HCT116 (cell line): ENCODE data around the gene OR10T2. TPM values are rescaled to one million over a fixed set of nuclear protein-coding genes. Genes with fewer than 3 reads are reported as not detected.

Experiments used
- ATAC-seq: fragments of 200-7000 bp; cut with Tn5 transposase; 2 replicates; pipeline ENCODE4 v1.9.1; 2020; ENCODE audit warnings: mild to moderate bottlenecking, moderate library complexity
- BruUV-seq: library from RNA; stranded (reverse); fragments of 400-500 nt; replicated peaks from 2 replicates; lab custom pipeline; 2021; lab: Mats Ljungman, UMichigan
- CTCF ChIA-PET: fragments of 300-600 bp; sonication (Branson Sonifier 250); formaldehyde crosslinking; loops from one replicate; lab custom pipeline; 2021; ENCODE audit warnings: antibody characterized with exemption; lab: Charles Lee
- POLR2A ChIA-PET: fragments of 300-600, 350-600 bp; sonication (Branson Sonifier 250); formaldehyde crosslinking; loops from one replicate; lab custom pipeline; 2021; ENCODE audit warnings: antibody characterized with exemption; lab: Charles Lee
- RAD21 ChIA-PET, 2 experiments: fragments of 300-600 bp; sonication (Branson Sonifier 250); formaldehyde crosslinking; loops; one replicate each; lab custom pipeline; 2023; ENCODE audit warnings: low total read pairs in 2 of 2; ENCODE audit not compliant: uncharacterized antibody in 2 of 2, unreplicated experiment in 2 of 2, low non-redundant PET in 1 of 2; lab: Charles Lee
- DNase-seq: peaks from one replicate; pipeline ENCODE4 v3.0.0-alpha.2; 2010; ENCODE audit warnings: low read depth, low spot score
- H2AFZ ChIP-seq: fragments of 200-600 bp; shearing (Covaris generic), sonication (generic); 2 replicates; pipeline ENCODE4 v1.6.1; 2017; ENCODE audit warnings: low read depth, mixed run types, mixed read lengths, antibody characterized with exemption, low read length; ENCODE audit not compliant: poor library complexity, severe bottlenecking
- H3K27ac ChIP-seq: 2 replicates; pipeline ENCODE4 v1.5.1; 2012; ENCODE audit warnings: low read depth, low read length
- H3K27me3 ChIP-seq: fragments of 200-600 bp; sonication (generic); 2 replicates; pipeline ENCODE4 v1.6.1; 2016; ENCODE audit warnings: mixed run types, low read length, mixed read lengths; ENCODE audit not compliant: insufficient read depth
- H3K36me3 ChIP-seq, 2 experiments: fragments of 200-500 bp in 1 of 2; fragments of 200-600 bp in 1 of 2; sonication (Bioruptor generic) in 1 of 2; sonication (generic) in 1 of 2; 2 replicates each; pipeline versions ENCODE4 v1.5.1 to v1.6.1; 2014 to 2016; ENCODE audit warnings: low read length in 2 of 2, inconsistent platforms in 1 of 2, mixed read lengths in 1 of 2, mixed run types in 1 of 2; ENCODE audit not compliant: insufficient read depth in 2 of 2, control insufficient read depth in 1 of 2
- H3K4me1 ChIP-seq, 2 experiments: fragments of 200-600 bp in 1 of 2; sonication (generic) in 1 of 2; 2 replicates each; pipeline versions ENCODE4 v1.5.1 to v1.6.1; 2012 to 2017; ENCODE audit warnings: low read length in 2 of 2, inconsistent platforms in 1 of 2, mild to moderate bottlenecking in 1 of 2, mixed read lengths in 1 of 2, mixed run types in 1 of 2, moderate library complexity in 1 of 2; ENCODE audit not compliant: insufficient read depth in 2 of 2, control insufficient read depth in 1 of 2
- H3K4me2 ChIP-seq: fragments of 200-600 bp; sonication (generic); 2 replicates; pipeline ENCODE4 v1.6.1; 2017; ENCODE audit warnings: mixed run types, low read length, mixed read lengths
- H3K4me3 ChIP-seq, 2 experiments: fragments of 200-600 bp in 1 of 2; sonication (generic) in 1 of 2; replicated peaks in 1 of 2; 2 replicates each; pipeline ENCODE4 v1.5.1; 2011 to 2016; ENCODE audit warnings: low read length in 2 of 2, control low read depth in 1 of 2, low read depth in 1 of 2, mild to moderate bottlenecking in 1 of 2, mixed read lengths in 1 of 2, mixed run types in 1 of 2
- H3K79me2 ChIP-seq: fragments of 200-600 bp; sonication (generic); 2 replicates; pipeline ENCODE4 v1.6.1; 2017; ENCODE audit warnings: mild to moderate bottlenecking, mixed run types, low read length, moderate library complexity, mixed read lengths; ENCODE audit not compliant: insufficient read depth
- H3K9ac ChIP-seq: fragments of 200-600 bp; sonication (generic); 2 replicates; pipeline ENCODE4 v1.6.1; 2016; ENCODE audit warnings: low read length, mixed read lengths
- H3K9me2 ChIP-seq: fragments of 200-600 bp; sonication (generic), shearing (Covaris generic); 2 replicates; pipeline ENCODE4 v1.6.1; 2017; ENCODE audit warnings: mixed run types, mild to moderate bottlenecking, moderate library complexity; ENCODE audit not compliant: insufficient read depth
- H3K9me3 ChIP-seq, 2 experiments: fragments of 200-500 bp in 1 of 2; fragments of 200-600 bp in 1 of 2; sonication (Bioruptor generic) in 1 of 2; sonication (generic) in 1 of 2; 2 replicates each; pipeline ENCODE4 v1.6.1; 2014 to 2017; ENCODE audit warnings: low read length in 2 of 2, mixed read lengths in 2 of 2, inconsistent platforms in 1 of 2, low read depth in 1 of 2, mild to moderate bottlenecking in 1 of 2, mixed run types in 1 of 2, moderate library complexity in 1 of 2; ENCODE audit not compliant: control insufficient read depth in 1 of 2, insufficient read depth in 1 of 2
- H4K20me1 ChIP-seq: fragments of 200-600 bp; sonication (generic), shearing (Covaris generic); 2 replicates; pipeline ENCODE4 v1.6.1; 2017; ENCODE audit warnings: mixed run types, mild to moderate bottlenecking, moderate library complexity; ENCODE audit not compliant: insufficient read depth
- CEBPB ChIP-seq: IDR thresholded peaks from 2 replicates; pipeline ENCODE4 v1.6.1; 2012; ENCODE audit warnings: low read depth
- ELF1 ChIP-seq: IDR thresholded peaks from 2 replicates; pipeline ENCODE4 v1.6.1; 2012; ENCODE audit warnings: low read depth, borderline replicate concordance
- EZH2phosphoT487 ChIP-seq: fragments of 200-600 bp; IDR thresholded peaks from 2 replicates; pipeline ENCODE4 v1.6.1; 2018; ENCODE audit warnings: antibody characterized with exemption, borderline replicate concordance
- JUND ChIP-seq: IDR thresholded peaks from 2 replicates; pipeline ENCODE4 v1.6.1; 2012
- RAD21 ChIP-seq: IDR thresholded peaks from 2 replicates; pipeline ENCODE4 v1.6.1; 2012; ENCODE audit warnings: low read depth, mild to moderate bottlenecking
- SIN3A ChIP-seq: IDR thresholded peaks from 2 replicates; pipeline ENCODE4 v1.6.1; 2012; ENCODE audit warnings: low read depth
- SP1 ChIP-seq: IDR thresholded peaks from 2 replicates; pipeline ENCODE4 v1.6.1; 2012; ENCODE audit warnings: low read depth
- SRF ChIP-seq: IDR thresholded peaks from 2 replicates; pipeline ENCODE4 v1.6.1; 2012; ENCODE audit warnings: low read depth
- YY1 ChIP-seq: IDR thresholded peaks from 2 replicates; pipeline ENCODE4 v1.6.1; 2011; ENCODE audit warnings: low read length, low read depth, moderate library complexity, mild to moderate bottlenecking; ENCODE audit not compliant: insufficient replicate concordance; ENCODE audit errors: extremely low read depth
- intact Hi-C: fragments of 100-400 bp; cut with micrococcal nuclease; formaldehyde crosslinking; loops from 2 replicates; pipeline ENCODE4 v1.10.0; 2022
- total RNA-seq: library from RNA; stranded (reverse); gene quantifications from one replicate; pipeline ENCODE4 v1.2.1, GENCODE V29; 2021; ENCODE audit not compliant: unreplicated experiment
- TF ChIP-seq, protein P1 (sequence below): IDR thresholded peaks from 2 replicates; pipeline ENCODE4 v1.6.1; 2011; ENCODE audit warnings: mild to moderate bottlenecking, low read length, moderate library complexity; ENCODE audit not compliant: insufficient replicate concordance; ENCODE audit errors: extremely low read depth
- TF ChIP-seq, protein P2 (sequence below), 3 experiments: fragments of 200-600 bp in 1 of 3; sonication (generic) in 1 of 3; IDR thresholded peaks in 2 of 3; conservative IDR thresholded peaks in 1 of 3; 2 replicates each; pipeline ENCODE4 v1.5.1; 2012 to 2017; ENCODE audit warnings: low read depth in 2 of 3, low read length in 2 of 3, antibody characterized with exemption in 1 of 3, borderline replicate concordance in 1 of 3, control low read depth in 1 of 3, mild to moderate bottlenecking in 1 of 3, mixed read lengths in 1 of 3, mixed run types in 1 of 3, moderate library complexity in 1 of 3; ENCODE audit not compliant: insufficient read depth in 1 of 3
- TF ChIP-seq, protein P3 (sequence below): IDR thresholded peaks from 2 replicates; pipeline ENCODE4 v1.6.1; 2012; ENCODE audit warnings: low read depth
- TF ChIP-seq, protein P4 (sequence below): IDR thresholded peaks from 2 replicates; pipeline ENCODE4 v1.6.1; 2012

OR10T2 gene
- total RNA-seq, 1 experiment from 2014 or later: not detected

DNA sequence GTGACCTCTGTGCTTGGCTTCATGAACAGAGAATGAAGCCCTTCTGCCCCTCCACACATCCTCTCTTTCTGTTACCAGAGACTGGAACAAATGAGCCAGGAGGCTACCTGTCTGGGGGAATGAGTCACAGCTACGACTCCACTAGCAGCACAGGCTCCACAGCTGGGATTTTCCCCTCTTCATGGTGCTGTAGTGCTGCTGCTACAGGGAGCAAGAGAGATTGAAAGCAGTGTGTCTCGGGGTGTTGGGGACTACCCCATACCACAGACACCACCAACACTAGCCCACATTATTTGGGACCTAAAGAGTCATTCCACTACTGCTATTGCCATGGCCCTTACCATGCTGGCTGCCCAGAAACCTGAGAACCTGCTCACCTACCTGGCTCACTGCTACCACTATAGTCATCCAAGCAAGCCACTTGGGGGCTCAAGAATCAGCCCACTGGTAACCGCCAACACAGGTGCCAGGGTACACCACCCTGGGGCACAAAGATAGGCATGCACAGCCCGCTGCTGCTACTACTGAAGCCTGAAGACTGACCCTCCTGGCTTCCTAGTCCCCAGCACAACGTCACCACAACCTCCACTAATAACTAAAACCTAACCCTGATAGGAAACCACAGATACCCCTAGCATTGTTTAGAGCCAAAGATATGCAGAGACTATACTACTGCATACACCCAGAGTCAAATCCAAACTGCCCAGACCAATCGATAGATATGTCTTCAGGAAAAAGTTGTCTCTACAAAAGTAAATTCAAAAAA lies 27.9 kb downstream of the OR10T2 start:
- H3K9ac ChIP-seq: no peak overlapping the region
- ATAC-seq (no peak), DNase-seq (no peak)

DNA sequence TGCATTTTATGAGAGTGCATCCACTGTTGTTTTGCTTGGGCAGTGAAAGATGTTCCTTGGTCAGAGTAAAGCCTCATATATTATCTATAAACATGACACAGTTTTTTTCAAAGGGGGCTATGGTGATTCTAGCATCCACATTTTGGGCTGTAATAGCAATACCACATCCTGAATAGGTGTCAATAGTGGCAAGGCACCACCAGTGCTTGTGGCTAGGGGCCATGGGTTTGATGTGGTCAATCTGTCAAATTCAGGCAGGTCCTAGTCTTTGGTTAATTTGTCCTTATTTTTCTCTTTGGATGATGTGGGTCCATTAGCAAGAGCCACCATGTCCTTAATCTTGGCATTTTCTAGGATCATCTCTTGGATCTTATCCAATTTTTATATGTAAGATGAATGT lies 32.5 kb downstream of the OR10T2 start:
- Histone ChIP-seq H3K27me3 (no peaks in the 10 kb centered on the region), H3K27ac (no peak overlapping the region), H3K4me3 (no peak overlapping the region), H3K9ac (no peak overlapping the region), H2AFZ (no peak overlapping the region), H3K4me1 (no peaks in the 10 kb centered on the region), H3K9me2 (no peaks in the 10 kb centered on the region), H3K4me2 (no peak overlapping the region), H3K9me3 (no peaks in the 10 kb centered on the region), H3K36me3 (no peaks in the 10 kb centered on the region), H3K79me2 (no peaks in the 10 kb centered on the region), H4K20me1 (no peaks in the 10 kb centered on the region)
- ChIA-PET POLR2A (no interaction called here), CTCF (no interaction called here), RAD21 (no interaction called here)
- DNase-seq (no peak), ATAC-seq (no peak)
- no TSS peak for BruUV-seq
- intact Hi-C loops: no loop called here
- no peak for TF ChIP-seq ELF1
- TF ChIP-seq, protein P1, sequence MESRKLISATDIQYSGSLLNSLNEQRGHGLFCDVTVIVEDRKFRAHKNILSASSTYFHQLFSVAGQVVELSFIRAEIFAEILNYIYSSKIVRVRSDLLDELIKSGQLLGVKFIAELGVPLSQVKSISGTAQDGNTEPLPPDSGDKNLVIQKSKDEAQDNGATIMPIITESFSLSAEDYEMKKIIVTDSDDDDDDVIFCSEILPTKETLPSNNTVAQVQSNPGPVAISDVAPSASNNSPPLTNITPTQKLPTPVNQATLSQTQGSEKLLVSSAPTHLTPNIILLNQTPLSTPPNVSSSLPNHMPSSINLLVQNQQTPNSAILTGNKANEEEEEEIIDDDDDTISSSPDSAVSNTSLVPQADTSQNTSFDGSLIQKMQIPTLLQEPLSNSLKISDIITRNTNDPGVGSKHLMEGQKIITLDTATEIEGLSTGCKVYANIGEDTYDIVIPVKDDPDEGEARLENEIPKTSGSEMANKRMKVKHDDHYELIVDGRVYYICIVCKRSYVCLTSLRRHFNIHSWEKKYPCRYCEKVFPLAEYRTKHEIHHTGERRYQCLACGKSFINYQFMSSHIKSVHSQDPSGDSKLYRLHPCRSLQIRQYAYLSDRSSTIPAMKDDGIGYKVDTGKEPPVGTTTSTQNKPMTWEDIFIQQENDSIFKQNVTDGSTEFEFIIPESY: no peak
- TF ChIP-seq SRF: no peak
- TF ChIP-seq JUND: no peak
- TF ChIP-seq SIN3A: no peak
- TF ChIP-seq RAD21: no peak
- TF ChIP-seq, protein P2, sequence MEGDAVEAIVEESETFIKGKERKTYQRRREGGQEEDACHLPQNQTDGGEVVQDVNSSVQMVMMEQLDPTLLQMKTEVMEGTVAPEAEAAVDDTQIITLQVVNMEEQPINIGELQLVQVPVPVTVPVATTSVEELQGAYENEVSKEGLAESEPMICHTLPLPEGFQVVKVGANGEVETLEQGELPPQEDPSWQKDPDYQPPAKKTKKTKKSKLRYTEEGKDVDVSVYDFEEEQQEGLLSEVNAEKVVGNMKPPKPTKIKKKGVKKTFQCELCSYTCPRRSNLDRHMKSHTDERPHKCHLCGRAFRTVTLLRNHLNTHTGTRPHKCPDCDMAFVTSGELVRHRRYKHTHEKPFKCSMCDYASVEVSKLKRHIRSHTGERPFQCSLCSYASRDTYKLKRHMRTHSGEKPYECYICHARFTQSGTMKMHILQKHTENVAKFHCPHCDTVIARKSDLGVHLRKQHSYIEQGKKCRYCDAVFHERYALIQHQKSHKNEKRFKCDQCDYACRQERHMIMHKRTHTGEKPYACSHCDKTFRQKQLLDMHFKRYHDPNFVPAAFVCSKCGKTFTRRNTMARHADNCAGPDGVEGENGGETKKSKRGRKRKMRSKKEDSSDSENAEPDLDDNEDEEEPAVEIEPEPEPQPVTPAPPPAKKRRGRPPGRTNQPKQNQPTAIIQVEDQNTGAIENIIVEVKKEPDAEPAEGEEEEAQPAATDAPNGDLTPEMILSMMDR (IDR thresholded peaks at IDR 0.05 in 2 of 3, conservative IDR thresholded peaks at IDR 0.05 in 1 of 3; ENCODE audit: borderline replicate concordance in 1 of 3, insufficient read depth in 1 of 3, low read depth in 2 of 3, low read length in 2 of 3): no peak
- TF ChIP-seq, protein P3, sequence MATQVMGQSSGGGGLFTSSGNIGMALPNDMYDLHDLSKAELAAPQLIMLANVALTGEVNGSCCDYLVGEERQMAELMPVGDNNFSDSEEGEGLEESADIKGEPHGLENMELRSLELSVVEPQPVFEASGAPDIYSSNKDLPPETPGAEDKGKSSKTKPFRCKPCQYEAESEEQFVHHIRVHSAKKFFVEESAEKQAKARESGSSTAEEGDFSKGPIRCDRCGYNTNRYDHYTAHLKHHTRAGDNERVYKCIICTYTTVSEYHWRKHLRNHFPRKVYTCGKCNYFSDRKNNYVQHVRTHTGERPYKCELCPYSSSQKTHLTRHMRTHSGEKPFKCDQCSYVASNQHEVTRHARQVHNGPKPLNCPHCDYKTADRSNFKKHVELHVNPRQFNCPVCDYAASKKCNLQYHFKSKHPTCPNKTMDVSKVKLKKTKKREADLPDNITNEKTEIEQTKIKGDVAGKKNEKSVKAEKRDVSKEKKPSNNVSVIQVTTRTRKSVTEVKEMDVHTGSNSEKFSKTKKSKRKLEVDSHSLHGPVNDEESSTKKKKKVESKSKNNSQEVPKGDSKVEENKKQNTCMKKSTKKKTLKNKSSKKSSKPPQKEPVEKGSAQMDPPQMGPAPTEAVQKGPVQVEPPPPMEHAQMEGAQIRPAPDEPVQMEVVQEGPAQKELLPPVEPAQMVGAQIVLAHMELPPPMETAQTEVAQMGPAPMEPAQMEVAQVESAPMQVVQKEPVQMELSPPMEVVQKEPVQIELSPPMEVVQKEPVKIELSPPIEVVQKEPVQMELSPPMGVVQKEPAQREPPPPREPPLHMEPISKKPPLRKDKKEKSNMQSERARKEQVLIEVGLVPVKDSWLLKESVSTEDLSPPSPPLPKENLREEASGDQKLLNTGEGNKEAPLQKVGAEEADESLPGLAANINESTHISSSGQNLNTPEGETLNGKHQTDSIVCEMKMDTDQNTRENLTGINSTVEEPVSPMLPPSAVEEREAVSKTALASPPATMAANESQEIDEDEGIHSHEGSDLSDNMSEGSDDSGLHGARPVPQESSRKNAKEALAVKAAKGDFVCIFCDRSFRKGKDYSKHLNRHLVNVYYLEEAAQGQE: no peak
- TF ChIP-seq, protein P4, sequence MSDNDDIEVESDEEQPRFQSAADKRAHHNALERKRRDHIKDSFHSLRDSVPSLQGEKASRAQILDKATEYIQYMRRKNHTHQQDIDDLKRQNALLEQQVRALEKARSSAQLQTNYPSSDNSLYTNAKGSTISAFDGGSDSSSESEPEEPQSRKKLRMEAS: no peak

More for the DNA sequence above, 27.9 kb downstream of the OR10T2 start:
- H2AFZ ChIP-seq: no peak overlapping the region
- H3K4me2 ChIP-seq: no peak overlapping the region
- TF ChIP-seq YY1 (no peak), JUND (no peak), SP1 (no peak), EZH2phosphoT487 (no peak), CEBPB (no peak)
- H3K4me3 ChIP-seq: no peak overlapping the region
- H3K79me2 ChIP-seq: no peaks in the 10 kb centered on the region
- ChIA-PET RAD21 (no interaction called here), POLR2A (no interaction called here), CTCF (no interaction called here)
- H3K4me1 ChIP-seq: no peaks in the 10 kb centered on the region
- H3K36me3 ChIP-seq: no peaks in the 10 kb centered on the region
- no peak overlapping the region for H3K27ac ChIP-seq
- no peaks in the 10 kb centered on the region for H3K27me3 ChIP-seq
- H4K20me1 ChIP-seq: no peaks in the 10 kb centered on the region
- intact Hi-C loops: no loop called here
- BruUV-seq: no TSS peak
- no peaks in the 10 kb centered on the region for H3K9me2 ChIP-seq
- H3K9me3 ChIP-seq: no peaks in the 10 kb centered on the region
